Measurements from ENCODE around the gene XKRX.

XKRX gene

DNA sequence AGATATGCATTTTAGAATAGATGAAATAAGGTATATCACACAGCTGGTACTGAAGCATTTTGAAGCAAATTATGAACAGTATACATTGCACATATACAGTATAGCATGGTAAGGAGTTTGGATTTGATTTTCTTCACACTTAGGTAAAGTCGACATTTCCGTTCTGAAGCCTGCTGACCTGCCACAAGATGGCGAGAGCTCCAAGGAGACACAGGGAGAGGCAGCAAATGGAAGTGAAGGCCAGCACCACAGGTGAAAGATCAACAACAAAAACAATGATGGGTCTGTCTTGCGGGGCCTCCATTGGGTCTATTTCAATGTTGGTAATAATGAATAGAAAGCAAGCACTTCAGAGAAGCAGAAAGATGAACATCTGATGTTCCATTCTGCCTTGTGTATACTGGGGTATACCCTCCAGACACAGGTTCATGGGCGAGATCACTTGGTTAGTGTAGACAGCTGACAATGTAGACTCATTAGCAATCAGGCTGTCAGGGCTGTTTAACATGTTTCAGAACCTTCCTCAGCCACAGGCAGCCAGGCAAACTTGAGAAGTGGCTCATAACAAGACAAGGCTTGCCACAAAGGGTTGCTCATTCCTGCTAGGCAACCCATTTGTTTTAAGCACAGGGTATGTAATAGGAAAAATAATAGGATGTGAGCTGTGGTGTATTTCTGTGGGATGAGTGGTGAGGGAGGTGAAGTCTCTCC is 33.2 kb downstream of the XKRX start:
- DNase-seq: peak in 1 of 51 donors; percentile 0

DNA sequence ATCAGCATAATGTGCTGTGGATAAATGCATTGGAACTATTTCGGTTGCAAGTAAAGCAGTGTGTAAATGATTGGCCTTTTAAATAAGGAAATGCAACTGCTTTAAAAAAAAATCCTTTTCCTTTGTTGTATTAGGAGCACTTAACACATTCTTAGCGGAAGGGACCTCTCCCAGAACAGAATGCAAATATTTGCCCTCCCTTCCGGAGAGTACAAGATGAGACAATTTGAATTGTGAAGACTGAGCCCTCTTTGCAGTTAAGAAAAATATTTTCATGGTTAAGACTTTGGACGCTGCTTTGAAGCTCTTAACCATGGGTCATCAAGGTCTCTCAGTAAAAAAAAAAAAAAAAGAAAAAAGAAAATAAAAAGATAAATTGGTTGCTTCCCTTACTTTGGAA is 45.1 kb downstream of the XKRX start:
- no peak for DNase-seq

DNA sequence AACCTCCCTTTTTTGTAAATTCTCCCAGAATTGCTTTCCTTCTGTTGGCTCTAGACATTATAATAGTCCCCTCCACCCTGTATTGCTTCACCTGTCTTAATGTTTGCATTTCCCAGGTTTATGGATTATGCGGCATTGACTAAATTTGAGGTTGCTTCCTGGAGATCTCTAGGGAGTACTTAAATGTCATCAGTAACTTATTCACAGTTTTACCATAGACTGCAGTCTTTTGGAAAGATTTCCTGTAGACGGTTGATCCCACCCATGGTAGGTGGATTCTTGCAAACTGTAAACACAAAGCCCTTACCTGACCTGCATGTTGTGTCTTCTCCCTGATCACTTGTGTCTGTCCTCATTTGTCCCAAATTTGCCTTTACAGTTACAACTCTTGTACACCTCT is 48.3 kb downstream of the XKRX start:
- no peak for DNase-seq

DNA sequence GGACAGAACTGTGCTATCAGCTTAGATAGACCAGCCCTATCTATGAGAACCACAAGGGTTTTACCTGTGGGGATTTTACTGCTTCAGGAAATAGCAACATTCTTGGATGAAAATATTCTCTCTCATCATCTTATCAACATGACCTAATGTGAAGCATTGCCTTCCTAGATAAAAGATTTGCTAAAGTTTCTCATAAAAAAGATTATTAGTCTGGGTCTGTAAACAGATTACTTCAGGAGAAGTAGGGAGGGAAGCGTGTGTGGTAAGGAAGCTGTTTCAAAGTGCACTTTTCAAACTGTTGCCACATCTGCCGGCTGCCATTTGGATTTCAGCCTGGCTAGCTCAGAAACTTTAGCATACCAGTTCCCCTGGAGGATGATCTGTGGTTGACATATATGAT is 54.4 kb downstream of the XKRX start, which contains the start of gene NOX1:
NOX1 (minus strand) TSS at position 35 of the 400 bp plus-strand sequence. CDS start 220 bp downstream, outside the sequence.
- no peak for DNase-seq

DNA sequence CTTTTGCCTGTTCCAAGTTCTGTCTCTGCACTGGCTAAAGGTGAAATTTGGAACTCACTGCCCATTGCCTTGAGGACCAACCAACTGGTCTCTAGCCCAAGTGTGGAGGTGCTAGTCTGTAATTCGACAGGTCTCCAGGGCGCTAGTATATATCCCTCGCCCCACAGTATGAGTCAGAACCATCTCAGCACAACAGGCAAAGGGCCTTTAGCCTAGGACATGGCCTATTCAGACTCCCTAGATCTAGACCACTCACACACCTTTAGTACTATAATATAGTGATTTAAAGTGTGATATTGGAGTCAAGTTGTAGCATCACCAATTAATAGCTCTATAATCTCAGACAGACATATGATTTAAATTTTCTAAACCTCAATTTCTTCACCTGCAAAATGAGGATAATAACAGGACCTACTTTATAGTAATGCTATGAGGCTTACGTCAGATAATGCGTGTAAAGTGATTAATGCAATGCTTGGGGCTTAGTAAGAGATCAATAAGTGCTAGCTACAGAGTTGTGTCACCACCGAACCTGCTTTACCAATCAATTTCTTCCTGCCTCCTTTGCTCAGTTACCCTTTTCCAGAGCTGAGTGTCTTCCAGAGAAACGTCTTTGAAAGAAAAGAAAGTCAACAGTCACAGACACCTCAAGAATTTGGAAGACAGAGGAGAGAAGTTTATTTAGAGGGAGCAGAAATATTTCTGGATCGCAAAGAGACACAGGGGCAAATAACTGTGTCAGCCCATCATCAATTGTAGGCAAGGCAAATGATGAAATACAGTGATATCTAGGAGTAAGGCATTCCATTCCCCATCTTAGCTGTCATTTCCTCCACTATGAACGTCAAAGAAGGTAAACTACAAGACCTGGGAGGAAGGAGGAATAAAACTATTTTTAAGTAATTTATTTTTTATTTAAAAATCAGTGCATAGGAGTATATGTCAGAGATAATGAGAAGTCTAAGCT is 56.8 kb downstream of the XKRX start:
- DNase-seq: no peak

DNA sequence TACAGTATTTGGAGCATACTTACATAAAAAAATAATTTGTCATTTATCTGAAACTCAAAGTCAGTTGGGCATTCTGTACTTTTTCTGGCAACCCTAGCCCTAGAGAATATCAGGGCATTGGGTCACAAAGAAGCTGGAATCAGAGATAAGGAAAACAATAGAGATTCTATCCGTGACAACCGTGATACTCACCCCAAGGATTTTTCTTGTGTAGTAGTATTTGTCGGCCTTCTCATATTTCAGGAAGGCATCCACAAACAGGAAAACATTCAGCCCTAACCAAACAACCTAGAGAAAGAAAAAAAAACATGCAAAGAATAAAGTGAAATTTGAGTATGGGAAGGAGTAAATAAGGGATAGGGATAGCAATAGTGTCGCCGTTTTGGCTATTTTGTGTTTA is 58.2 kb downstream of the XKRX start:
- DNase-seq: no peak

DNA sequence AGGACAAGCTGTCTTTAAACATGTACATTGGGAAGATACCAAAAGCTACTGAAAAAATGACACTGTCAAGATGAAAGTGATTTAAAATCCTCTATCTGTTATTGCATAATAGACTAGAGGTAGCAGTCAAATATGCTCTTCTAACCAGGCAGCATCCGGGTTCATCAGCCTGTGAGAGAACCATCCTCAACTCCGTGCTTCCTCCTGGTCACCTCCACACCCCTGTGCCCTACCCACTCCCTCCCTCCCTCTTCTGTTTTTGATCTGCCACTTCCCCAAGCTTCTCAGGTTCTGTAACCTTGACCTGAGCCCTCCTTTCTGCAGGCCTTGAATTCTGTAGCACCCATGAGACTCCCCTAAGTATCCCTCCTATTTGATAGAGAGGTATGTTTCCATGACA is 60.4 kb downstream of the XKRX start:
- no peak for DNase-seq

DNA sequence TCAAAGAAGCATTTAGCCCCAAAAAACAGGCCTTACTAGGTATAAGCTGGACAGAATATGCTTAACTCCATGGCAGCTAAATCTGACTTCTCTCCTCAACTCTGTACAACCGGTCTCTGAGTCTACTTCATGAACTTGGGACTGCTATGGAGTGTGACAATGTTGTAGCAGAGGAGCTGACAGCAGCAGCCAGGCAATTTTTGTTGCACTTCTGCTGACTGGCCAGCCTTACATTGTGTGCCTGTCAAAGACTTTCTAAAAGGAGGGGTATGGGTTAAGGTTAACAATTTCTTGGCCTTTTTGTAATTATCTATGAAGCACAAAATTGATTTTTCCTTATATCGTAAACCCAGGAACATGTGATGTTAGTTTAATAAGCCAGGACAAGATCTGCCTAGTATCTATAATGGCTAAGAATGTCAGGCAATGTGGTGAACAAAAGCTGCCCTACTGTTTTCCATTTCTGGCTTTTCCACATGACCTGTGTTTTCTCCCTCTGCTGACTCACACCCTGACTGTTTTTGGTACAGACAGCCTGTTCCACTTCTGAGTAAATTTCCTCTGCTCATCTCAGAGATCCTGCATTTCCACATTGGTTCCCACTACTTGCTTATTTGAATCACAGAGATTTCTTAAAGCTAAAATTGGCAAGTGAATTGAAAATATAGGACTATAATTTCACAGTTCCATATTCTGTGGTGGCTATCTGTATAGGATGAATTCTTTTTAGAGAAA is 63.9 kb downstream of the XKRX start:
- peak in 4 of 51 donors; percentile 0 to 18 (median 9) for DNase-seq

Data from hypothalamus (tissue), 51 donors.